ENCODE results near the gene CIRBP. TPM values are rescaled to one million over a fixed set of nuclear protein-coding genes. Genes with fewer than 3 reads are reported as not detected.

The CIRBP gene
- total and polyA plus RNA-seq, 9 of the 15 experiments (the other 6 are each of a cell fraction or from before 2014, with no cell fraction given) = 20.5 to 327 (median 176) TPM

DNA sequence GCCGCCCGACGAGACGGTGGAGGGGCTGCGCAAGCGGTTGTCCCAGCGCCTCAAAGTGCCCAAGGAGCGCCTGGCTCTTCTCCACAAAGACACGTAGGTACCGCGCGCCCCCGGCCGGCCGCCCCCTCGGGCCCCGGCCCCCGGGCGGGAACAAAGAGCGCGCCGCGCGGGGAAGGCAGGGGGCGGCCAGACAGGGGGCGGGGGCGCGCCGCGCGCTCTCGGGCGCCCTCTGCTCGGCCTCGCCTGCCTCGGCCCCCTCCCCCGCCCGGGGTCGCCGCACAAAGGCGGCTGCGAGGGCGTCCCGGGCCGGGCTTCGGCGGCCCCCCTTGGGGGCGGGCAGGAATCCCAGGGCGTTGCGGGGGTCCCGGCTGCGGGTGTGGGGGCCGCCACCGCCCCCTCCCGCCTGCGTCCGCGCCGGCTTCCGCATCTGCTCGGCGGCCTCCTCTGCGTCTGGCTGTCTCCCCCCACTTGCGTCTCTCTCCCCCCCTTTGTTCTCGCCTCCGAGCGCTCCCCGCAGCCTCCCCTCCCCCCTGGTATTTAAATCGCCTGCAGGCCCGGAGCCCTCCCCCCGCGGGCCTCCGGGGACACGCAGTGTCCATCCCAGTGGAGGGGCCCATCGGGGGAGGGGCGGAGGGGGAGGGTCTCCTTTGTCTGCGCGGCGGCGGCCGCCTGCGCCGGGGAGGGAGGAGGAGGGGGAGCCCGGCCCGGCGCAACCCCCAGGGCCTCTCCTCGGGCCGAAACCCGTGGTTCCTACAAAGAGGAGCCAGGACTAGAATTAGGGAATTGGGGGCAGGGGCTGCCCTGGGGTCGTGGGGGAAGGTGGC lies 18.5 kb upstream of the CIRBP start (continued):
- TF ChIP-seq, protein P1, sequence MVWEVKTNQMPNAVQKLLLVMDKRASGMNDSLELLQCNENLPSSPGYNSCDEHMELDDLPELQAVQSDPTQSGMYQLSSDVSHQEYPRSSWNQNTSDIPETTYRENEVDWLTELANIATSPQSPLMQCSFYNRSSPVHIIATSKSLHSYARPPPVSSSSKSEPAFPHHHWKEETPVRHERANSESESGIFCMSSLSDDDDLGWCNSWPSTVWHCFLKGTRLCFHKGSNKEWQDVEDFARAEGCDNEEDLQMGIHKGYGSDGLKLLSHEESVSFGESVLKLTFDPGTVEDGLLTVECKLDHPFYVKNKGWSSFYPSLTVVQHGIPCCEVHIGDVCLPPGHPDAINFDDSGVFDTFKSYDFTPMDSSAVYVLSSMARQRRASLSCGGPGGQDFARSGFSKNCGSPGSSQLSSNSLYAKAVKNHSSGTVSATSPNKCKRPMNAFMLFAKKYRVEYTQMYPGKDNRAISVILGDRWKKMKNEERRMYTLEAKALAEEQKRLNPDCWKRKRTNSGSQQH (CRISPR knock-in tag; IDR thresholded peaks at IDR 0.05) = no peak
- TF ChIP-seq RBBP5 (IDR thresholded peaks at IDR 0.05; ENCODE audit: borderline replicate concordance, insufficient read depth, low read length, poor library complexity, severe bottlenecking) (peak; percentile 43), PRPF4 (IDR thresholded peaks at IDR 0.05; ENCODE audit: insufficient read depth, low read depth, low read length, poor library complexity, severe bottlenecking) (peak; percentile 9), YBX1 (IDR thresholded peaks at IDR 0.05) (no peak), KDM4B (IDR thresholded peaks at IDR 0.05; ENCODE audit: borderline replicate concordance in 2 of 2, low read depth in 1 of 2) (no peak; a peak in 1 of 4 replicates), ZNF217 (CRISPR knock-in tag; IDR thresholded peaks at IDR 0.05) (no peak), ZBTB7A (IDR thresholded peaks at IDR 0.05; ENCODE audit: borderline replicate concordance, control insufficient read depth, low read depth, low read length) (peak; percentile 90), FOXA3 (CRISPR knock-in tag; conservative IDR thresholded peaks at IDR 0.05 in 1 of 2, IDR thresholded peaks at IDR 0.05 in 1 of 2) (no peak)
- TF ChIP-seq, protein P2, sequence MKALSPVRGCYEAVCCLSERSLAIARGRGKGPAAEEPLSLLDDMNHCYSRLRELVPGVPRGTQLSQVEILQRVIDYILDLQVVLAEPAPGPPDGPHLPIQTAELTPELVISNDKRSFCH (CRISPR knock-in tag; IDR thresholded peaks at IDR 0.05) = no peak
- TF ChIP-seq, protein P2 (tag; IDR thresholded peaks at IDR 0.05) = no peak
- TF ChIP-seq, protein P3, sequence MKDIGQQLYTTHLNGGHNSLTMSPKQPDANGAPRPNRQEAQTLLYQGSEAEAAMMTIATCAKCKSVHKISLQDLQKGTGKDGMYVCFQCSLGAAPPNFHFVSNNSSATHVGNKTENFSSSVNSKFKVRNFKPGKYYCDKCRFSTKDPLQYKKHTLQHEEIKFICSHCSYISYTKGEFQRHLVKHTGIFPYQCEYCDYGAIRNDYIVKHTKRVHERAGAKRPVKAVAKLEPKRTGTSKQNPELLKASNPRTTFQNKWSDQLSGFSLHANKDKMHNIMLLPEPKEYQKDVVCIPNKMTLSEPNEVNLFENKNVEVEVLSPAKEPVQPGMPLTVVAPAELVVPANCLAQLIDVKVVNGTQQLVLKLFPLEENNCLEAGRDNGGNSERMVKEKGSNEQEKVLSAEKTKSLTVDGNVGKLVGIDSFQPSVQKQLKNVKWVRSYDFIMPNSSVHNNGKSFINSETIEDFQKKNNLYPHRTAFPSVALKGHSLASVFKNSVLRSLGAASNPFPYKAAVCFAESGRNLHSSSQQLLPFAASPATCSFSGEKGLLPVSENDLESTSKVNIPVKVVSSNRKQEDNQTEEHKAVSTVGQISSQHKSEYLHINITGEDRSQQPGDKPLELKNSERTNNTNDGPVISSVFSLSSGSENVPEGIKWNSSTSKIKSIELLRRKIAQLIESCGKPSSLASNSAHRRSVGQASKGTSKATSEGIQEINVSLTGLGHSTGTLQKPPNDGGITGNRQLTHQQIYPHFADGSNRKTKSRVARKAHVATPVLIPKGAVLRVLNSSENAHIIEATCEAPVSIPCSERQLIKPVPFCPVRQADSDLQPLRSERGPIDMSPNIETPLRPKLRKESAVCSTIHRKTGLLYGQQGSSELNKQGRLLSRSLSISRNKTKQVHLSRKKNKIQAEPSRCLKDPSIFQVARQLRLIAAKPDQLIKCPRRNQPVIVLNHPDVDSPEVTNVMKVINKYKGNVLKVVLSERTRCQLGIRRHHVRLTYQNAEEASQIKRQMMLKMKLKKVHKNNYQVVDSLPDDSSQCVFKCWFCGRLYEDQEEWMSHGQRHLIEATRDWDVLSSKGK (CRISPR knock-in tag; IDR thresholded peaks at IDR 0.05) = no peak
- TF ChIP-seq, protein P4, sequence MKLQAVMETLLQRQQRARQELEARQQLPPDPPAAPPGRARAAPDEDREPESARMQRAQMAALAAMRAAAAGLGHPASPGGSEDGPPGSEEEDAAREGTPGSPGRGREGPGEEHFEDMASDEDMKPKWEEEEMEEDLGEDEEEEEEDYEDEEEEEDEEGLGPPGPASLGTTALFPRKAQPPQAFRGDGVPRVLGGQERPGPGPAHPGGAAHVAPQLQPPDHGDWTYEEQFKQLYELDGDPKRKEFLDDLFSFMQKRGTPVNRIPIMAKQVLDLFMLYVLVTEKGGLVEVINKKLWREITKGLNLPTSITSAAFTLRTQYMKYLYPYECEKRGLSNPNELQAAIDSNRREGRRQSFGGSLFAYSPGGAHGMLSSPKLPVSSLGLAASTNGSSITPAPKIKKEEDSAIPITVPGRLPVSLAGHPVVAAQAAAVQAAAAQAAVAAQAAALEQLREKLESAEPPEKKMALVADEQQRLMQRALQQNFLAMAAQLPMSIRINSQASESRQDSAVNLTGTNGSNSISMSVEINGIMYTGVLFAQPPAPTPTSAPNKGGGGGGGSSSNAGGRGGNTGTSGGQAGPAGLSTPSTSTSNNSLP (IDR thresholded peaks at IDR 0.05; ENCODE audit: borderline replicate concordance, low read depth, low read length) = no peak
- TF ChIP-seq, protein P5, sequence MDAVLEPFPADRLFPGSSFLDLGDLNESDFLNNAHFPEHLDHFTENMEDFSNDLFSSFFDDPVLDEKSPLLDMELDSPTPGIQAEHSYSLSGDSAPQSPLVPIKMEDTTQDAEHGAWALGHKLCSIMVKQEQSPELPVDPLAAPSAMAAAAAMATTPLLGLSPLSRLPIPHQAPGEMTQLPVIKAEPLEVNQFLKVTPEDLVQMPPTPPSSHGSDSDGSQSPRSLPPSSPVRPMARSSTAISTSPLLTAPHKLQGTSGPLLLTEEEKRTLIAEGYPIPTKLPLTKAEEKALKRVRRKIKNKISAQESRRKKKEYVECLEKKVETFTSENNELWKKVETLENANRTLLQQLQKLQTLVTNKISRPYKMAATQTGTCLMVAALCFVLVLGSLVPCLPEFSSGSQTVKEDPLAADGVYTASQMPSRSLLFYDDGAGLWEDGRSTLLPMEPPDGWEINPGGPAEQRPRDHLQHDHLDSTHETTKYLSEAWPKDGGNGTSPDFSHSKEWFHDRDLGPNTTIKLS (IDR thresholded peaks at IDR 0.05; ENCODE audit: borderline replicate concordance, low read depth) = no peak
- TF ChIP-seq, protein P6, sequence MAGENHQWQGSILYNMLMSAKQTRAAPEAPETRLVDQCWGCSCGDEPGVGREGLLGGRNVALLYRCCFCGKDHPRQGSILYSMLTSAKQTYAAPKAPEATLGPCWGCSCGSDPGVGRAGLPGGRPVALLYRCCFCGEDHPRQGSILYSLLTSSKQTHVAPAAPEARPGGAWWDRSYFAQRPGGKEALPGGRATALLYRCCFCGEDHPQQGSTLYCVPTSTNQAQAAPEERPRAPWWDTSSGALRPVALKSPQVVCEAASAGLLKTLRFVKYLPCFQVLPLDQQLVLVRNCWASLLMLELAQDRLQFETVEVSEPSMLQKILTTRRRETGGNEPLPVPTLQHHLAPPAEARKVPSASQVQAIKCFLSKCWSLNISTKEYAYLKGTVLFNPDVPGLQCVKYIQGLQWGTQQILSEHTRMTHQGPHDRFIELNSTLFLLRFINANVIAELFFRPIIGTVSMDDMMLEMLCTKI (IDR thresholded peaks at IDR 0.05; ENCODE audit: partially characterized antibody) = no peak

Data from K562 (cell line).